CD4-positive, alpha-beta T cell treated with Interferon alpha-2 for 1 hour (primary cell): Measurements from ENCODE around the gene PTPRF.

ENCODE experiments used
- DNase-seq, 2 donors: peaks; one replicate each; pipeline ENCODE4 v3.0.0-alpha.2; 2020 to 2022

PTPRF gene

DNA sequence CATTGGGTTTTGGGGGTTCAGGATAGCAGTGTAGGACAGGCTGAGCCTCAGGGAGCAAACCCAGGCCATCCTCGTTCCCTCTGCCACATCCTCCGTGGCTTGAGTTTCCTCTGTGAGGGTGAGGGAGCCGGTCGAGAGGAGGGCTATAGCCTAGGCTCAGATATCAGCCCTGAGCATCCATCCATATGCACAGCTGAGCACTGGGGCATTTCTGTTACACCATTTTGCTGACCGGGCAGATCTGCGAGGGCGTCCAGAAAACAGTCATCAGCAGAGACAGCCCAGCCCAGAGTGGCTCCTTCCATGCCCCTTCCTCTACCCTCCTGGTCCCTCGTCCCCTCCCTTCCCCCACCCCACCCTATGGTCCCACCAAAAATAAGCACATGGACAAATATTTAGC, 53.5 kb downstream of the PTPRF start:
- DNase-seq, result no peak

DNA sequence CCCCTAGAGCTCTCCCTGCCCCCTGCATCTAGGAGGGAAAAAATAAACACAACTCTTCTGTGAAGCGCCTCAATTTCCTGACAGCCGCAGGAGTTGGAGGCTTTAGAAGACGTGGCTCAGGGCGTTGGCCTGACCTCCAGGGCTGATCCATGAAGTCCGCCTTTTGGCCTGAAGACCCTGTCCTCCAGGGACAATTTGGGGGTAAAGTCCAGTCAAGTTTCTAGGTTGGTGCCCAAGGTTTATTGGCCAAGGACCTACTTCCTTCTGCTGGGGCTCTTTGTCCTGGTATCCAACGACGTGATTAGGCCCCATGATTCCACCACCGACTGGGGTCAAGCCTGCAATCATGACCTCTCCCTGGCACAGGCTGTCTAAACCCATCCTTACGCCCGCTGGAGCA, 54.9 kb downstream of the PTPRF start:
- DNase-seq, result no peak

DNA sequence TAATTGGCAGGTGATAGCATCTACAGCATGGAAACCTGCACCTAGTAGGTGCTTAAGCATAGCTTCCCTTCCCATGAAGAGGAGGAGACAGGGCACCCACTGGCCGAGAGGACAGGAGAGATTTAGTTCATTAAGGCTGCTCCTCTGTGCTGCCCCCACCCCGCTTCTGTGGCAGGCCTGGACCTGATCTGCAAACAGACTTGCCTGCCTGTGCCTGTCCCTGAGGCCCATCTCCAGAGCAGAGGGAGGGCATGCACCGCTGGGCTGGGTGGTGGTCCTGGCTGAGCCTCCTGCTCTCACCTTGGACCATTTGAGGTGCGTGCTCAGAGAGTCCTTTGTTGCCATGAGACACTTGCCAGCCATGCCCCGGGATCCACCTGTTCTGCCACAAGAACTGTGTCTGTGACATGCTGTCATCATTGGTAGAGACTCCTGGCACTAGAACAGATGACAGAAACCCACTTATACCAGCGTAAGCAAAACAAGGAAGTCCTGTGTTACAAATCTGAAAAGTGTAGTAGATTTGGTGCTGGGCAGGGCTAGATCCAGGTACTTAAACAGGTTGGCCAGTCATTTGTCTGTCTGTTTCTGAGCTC, 55.6 kb downstream of the PTPRF start:
- DNase-seq, result no peak

DNA sequence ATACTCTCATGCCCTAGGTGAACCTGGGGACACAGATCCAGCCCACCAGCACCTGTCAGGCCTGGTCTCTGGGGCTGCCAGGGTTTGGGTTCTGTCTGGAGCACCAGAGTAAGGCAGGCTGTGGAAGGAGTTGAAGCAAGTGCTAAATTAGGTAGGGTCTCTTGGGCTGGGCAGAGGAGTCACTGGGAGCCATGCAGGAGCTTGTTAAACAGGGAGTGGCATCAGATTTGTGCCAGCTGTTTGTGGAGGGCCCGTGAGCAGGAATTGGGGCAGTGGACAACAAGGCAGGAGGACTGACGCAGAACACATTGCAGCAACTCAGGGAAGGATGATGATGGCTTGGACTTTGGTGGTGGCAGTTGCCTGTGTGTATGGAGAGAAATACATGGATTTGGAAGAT, 56.3 kb downstream of the PTPRF start:
- no peak for DNase-seq

DNA sequence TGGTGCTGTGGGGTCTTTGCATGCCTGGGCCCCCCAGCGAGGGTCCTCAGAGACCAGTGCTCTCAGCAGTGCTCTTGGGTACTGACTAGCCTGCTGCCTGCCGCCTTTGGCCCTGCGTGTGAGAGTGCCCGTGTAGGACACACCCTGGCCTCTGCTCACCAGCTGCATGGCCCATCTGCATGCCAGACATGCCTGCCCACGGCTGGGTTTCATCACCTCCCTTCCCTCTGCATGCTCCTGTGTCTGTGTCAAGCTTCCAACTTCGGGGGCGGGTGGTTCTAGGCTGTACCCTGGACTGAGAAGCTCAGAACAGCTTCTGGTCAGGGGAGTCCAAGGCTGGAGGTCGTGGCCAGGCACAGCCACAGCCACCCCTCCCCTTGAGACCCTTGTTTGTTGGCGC, 56.9 kb downstream of the PTPRF start:
- no peak for DNase-seq

DNA sequence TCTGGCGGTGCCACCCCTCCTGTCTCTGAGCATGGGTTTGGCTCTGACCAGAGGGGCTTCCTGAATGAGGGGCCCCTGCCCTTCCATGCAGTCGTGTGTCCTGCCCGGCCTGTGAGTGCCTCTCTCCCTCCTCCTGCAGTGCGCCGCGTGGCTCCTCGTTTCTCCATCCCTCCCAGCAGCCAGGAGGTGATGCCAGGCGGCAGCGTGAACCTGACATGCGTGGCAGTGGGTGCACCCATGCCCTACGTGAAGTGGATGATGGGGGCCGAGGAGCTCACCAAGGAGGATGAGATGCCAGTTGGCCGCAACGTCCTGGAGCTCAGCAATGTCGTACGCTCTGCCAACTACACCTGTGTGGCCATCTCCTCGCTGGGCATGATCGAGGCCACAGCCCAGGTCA, 57.9 kb downstream of the PTPRF start:
- no peak for DNase-seq

DNA sequence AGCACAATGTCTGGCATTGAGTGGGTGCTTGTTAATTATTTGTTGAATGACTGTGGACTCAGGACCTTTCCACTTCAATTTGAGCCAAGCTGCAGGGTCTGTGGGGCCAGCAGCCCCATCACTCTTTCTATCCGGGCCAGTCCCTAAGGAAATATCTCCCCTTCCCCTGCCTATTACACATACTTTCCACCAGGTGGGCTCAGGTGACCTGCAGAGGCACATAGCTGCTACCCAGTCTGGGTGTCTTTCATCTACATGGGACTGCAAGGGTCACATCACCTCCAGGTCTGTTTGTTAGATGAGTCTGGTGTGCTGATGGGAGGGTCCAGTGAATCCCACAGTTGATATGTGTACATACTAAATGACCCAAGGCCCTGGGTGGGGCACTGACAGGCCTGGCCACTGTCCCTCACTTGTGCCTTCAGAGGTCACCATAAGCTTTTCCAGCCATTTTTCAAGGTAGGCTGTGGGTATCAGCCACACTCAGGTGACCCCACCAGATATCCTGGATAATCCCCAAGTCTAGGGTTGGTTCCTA, 59.8 kb downstream of the PTPRF start:
- DNase-seq, result no peak

DNA sequence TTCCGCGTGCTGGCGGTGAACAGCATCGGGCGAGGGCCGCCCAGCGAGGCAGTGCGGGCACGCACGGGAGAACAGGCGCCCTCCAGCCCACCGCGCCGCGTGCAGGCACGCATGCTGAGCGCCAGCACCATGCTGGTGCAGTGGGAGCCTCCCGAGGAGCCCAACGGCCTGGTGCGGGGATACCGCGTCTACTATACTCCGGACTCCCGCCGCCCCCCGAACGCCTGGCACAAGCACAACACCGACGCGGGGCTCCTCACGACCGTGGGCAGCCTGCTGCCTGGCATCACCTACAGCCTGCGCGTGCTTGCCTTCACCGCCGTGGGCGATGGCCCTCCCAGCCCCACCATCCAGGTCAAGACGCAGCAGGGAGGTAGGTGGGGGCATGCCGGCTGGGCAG, 60.5 kb downstream of the PTPRF start:
- no peak for DNase-seq

DNA sequence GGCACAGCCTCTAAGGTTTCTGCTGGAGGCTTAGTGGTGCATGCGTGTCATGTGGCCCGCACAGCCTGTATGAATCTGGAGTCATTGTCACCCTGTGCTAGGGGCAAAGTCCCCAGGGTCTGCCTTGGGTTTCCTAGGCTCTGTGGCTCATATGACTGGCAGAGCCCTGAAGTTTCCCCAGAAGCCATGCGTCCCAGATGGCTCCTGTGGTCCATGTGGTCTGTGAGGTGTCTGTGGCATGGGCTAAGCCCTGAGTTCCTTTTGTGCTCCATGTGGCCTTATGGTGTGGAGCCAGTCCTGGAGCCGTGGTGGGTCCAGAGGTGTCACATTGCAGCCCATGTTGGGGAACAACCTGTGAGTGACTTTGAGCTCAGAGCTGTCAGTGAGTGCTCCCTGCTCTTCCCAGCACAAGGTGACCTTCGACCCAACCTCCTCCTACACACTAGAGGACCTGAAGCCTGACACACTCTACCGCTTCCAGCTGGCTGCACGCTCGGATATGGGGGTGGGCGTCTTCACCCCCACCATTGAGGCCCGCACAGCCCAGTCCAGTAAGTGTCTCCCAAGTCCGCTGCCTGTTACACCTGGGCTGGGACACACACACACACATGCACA, 61.5 kb downstream of the PTPRF start:
- DNase-seq, result no peak

DNA sequence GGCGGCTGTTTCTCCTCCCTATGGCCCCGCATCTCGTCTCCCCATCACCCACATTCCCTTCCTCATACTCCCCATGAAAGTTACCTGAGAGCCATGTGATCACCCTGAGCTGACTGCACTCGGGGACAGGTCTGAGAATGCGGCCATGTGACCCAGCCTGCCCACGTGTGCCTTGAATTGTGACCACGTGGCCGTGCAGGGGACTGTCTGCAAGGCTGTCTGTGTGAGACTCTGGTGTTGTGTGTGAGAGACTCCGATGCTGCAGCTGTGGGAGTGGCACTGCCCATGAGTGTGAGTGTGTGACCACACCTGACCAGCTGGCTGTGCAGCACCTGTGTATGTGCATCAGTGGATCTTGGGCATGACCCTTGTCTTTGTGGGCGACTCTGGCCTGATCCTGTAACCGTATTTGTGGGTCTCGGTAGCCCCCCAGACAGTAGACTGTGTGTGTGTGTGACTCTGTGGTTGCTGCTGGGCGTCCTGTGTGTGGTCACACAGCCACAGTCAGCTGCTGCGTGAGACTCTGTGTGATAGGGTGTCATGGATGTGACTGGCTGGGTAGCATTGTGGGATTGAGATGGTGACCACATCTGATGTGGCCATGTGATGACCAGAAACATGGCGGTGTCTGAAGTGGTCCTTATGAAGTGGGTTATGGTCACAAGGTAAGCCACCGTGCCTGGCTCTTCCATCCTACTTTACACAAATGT, 62.4 kb downstream of the PTPRF start:
- no peak for DNase-seq

DNA sequence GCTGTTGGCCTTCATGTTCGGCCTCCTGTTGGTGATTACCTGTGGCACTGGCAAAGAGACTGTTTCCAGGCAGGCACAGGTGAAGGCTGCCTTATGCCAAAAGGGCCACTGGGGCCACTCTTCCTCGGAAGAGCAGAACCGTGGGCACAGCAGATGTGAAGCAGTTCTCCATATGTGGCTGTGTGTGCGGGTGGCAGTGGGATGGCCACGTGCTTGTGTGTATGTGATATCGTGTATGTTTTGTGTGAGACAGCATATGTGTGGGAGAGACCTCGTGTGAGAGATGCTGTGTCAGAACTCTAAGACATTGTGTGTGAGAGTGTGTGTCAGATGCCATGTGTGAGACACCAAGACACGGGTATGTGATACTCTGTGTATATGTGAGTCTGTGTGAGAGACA, 65.9 kb downstream of the PTPRF start:
- DNase-seq, result no peak

DNA sequence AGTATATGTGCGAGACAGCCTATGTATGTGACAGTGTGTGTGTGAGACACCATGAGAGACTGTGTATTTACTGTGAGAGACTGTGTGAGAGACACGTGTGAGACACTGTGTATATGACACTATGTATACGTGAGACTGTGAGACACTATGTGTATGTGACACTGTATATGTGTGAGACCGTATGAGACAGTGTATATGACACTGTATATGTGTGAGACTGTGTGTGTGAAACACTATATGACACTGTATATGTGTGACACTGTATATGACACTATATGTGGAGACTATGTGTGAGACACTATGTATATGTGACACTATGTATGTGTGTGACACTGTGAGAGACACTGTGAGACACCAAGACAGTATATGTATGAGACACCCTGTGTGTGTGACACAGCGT, 66.3 kb downstream of the PTPRF start:
- no peak for DNase-seq

DNA sequence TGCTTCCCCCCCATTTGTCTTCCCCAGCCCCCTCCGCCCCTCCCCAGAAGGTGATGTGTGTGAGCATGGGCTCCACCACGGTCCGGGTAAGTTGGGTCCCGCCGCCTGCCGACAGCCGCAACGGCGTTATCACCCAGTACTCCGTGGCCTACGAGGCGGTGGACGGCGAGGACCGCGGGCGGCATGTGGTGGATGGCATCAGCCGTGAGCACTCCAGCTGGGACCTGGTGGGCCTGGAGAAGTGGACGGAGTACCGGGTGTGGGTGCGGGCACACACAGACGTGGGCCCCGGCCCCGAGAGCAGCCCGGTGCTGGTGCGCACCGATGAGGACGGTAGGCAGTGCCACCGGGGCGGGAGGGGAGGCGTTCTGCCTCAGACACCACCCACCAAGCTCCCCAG, 67.0 kb downstream of the PTPRF start:
- DNase-seq, result no peak

DNA sequence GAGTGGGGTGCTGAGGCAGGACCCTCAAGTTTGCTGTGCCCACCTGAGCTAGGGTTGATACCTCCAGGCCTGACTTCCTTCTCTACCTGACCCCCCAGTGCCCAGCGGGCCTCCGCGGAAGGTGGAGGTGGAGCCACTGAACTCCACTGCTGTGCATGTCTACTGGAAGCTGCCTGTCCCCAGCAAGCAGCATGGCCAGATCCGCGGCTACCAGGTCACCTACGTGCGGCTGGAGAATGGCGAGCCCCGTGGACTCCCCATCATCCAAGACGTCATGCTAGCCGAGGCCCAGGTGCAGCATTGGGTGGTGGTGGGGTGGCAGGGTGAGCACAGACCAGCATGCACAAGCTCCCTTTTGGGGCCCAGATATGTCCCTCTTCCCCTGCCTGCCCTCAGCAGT, 67.9 kb downstream of the PTPRF start:
- no peak for DNase-seq

DNA sequence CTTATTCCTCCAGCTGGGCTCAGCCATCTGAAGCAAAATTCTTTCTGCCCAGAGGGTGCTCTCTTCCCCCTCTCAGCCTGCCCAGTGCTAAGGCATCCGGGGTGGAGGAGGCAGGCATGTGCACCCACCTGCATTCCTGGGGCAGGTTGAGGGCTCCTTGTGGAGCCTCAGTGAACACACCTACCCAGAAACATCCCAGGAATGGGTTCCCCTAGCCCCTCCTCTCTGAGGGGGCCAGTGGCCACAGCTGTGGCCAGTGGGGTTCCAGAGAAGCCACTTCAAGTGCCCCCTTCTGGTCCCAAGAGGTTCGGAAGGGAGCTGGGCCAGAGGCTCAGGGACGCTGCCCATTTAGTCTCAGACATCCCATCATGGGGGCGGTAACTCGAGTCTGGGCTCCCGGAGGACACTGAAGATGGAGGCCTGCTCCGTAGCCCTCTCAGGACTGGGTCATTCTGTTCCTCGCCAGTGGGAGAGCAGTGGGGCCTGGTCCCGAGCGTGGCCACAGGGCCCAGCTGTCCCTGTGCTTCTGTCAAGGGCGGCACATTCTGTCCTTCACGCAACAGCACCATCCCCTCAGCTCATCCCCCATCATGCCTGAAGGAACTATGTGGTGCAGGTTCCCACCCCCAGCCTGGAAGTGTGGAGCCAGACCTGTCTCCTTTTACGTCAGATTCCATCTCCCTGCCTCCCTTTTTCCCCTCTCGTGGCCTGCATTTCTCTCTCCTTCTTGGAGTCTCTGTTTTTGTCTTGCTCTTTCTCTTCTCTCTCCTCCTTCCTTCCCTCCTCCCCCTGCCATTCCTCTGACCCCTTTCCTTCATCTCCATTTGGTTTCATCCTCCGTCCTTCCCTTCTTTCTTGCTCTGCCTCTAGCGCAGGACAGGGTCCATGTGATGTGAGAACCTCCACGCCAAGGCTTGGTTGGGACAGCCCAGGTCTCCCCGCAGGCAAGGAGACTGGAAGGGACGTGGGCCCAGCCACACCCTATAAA, 69.6 kb downstream of the PTPRF start:
- no peak for DNase-seq

DNA sequence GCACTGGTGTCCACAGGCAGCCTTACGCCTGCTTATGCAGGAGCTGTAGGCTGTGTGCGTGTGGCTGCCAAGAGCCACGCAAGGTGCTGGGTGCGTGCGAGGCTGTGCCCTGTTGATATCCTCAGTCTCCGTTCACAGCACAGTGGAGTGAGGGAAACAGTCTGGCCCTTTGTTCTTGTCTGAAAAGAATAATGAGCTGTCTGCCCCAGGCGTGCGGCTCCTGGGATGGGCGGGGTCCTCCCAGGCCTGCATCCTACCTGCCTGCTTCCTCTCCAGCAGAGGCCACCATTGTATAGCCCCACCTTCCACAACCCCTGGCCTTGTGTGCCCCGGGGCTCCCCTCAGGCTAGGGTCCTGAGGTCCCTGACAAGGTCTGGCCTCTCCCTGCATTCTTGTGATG, 72.3 kb downstream of the PTPRF start:
- DNase-seq, result no peak

DNA sequence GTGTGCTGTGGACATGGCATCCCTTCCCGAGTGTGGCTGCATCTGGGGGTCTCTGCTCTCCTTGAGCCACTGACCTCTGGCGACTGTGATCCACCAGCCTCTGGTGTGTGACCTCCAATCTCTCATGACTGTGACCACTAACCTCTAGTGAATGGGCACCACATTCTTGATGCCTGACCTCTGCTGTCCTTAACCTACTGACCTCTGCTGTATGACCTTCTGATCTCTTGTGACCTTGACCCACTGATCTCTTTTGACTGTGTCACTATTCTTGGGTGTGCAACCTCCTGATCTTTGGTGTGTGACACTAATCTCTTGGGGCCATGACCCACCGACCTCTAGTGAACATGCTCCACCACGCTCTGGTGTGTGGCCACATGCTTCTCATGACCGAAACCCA, 73.5 kb downstream of the PTPRF start:
- DNase-seq, result no peak

DNA sequence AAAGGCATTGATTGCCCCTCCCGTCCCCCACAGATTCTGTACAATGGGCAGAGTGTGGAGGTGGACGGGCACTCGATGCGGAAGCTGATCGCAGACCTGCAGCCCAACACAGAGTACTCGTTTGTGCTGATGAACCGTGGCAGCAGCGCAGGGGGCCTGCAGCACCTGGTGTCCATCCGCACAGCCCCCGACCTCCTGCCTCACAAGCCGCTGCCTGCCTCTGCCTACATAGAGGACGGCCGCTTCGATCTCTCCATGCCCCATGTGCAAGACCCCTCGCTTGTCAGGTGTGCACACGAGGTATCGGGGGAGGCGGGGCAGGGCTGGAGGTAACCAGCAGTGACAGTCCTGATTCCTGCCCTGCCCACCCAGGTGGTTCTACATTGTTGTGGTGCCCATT, 74.5 kb downstream of the PTPRF start:
- no peak for DNase-seq

DNA sequence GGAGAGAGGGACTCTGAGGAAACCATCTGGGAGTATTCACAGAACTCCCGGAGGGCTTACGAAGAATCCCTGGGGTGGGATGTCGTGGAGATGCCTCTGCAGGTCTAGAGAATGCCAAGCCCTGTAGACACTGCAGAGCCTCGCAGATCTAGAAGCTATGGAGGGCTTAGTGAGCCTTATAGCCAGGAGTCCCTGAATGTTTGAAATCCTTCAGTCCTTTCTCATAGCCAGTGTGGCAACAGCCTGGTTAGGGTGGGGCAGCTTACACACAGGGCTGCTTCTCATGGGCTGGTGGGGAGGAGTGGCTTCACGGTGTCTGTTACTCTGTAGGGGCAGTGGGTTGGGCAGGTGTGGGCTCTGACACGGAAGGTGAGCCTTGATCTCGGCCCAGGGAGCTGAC, 75.1 kb downstream of the PTPRF start:
- no peak for DNase-seq

DNA sequence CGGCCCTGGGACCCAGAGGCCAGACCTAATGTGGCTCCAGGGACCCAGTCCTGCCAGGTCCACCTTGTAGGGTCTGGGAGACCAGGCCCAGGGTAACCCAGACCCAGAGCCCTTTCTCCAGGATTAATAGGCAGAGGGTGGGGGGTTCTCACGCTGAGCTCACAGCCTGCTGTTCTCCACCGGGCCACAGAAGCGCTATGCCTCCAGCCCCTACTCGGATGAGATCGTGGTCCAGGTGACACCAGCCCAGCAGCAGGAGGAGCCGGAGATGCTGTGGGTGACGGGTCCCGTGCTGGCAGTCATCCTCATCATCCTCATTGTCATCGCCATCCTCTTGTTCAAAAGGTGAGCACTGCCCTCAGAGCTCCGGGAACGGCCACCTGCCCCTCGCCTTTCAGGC, 75.9 kb downstream of the PTPRF start:
- DNase-seq, result no peak

DNA sequence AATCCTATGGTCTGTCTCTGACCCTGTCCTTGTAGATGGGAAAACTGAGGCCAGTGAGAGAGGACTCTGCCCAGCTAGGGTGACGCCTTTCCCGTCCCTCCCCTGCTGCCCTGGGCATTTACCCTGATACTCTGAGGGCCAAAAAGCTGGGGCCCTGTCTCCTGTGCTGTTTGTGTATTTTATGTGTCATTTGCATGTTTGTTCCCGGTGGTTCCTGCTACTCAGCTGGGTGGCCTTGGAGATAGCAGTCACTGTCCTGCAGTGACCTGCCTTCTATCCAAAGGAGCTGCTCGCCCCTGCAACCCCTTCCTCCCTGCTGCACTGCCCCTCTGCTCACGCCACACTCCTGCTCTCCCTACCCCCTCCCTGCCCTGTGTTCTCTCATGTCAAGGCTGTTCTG, 78.1 kb downstream of the PTPRF start:
- no peak for DNase-seq

DNA sequence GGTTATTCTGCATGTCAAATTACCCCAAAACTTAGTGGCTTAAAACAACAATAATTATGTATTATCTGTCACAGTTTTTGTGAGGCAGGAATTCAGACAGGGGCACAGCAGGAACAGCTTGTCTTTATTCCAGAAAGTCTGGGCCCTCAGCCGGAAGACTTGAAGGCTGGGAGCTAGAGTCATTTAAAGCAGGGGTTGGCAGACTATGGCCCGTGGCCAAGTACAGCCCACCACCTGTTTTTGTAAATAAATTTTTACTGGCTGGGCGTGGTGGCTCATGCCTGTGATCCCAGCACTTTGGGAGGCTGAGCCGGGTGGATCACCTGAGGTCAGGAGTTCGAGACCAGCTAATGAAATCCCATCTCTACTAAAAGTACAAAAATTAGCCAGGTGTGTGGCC, 79.7 kb downstream of the PTPRF start:
- DNase-seq, result no peak

DNA sequence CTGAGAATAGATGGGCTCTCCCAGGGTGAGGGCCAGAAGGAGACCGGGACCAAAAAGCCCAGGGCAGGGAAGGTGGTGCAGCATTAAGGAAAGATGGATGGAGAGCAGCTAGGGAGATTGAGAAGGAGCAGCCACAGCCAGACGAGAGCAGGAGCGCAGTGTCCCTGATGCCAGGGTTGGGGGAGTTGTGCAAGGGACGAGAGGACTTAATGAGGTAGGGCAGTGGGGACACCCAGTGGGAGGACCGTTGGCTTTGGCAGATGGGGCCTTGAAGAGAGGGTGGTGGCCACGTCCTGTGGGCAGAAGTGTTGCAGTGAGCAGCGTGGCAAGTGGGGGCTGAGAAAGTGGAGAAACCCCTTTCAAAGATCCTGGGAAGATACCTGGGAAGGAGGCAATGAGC, 81.3 kb downstream of the PTPRF start:
- no peak for DNase-seq
